Panc1 (cell line): ENCODE data around the gene NELFB.

ENCODE experiments used
- POLR2AphosphoS5 ChIP-seq: IDR thresholded peaks from 2 replicates; pipeline ENCODE4 v1.6.1; 2012; ENCODE audit warnings: mild to moderate bottlenecking, low read depth, low read length, moderate library complexity
- SIN3A ChIP-seq: IDR thresholded peaks from 2 replicates; pipeline ENCODE4 v1.6.1; 2012; ENCODE audit warnings: low read depth, mild to moderate bottlenecking, low read length, moderate library complexity, borderline replicate concordance; ENCODE audit not compliant: insufficient read depth
- TCF7L2 ChIP-seq: IDR thresholded peaks from 2 replicates; pipeline ENCODE4 v1.6.1; 2011; ENCODE audit warnings: mild to moderate bottlenecking, low read depth, low read length, inconsistent platforms
- TF ChIP-seq, protein P1 (sequence below): fragments of 450-650 bp; IDR thresholded peaks from 2 replicates; pipeline ENCODE4 v1.5.1; 2017; ENCODE audit warnings: mild to moderate bottlenecking
- TF ChIP-seq, protein P2 (sequence below), 2 experiments: IDR thresholded peaks; 2 replicates each; pipeline ENCODE4 v1.6.1; 2011 to 2012; ENCODE audit warnings: low read depth in 2 of 2, control low read depth in 1 of 2, low read length in 1 of 2, mild to moderate bottlenecking in 1 of 2, moderate library complexity in 1 of 2; ENCODE audit not compliant: insufficient read depth in 1 of 2

- TF ChIP-seq, protein P1, sequence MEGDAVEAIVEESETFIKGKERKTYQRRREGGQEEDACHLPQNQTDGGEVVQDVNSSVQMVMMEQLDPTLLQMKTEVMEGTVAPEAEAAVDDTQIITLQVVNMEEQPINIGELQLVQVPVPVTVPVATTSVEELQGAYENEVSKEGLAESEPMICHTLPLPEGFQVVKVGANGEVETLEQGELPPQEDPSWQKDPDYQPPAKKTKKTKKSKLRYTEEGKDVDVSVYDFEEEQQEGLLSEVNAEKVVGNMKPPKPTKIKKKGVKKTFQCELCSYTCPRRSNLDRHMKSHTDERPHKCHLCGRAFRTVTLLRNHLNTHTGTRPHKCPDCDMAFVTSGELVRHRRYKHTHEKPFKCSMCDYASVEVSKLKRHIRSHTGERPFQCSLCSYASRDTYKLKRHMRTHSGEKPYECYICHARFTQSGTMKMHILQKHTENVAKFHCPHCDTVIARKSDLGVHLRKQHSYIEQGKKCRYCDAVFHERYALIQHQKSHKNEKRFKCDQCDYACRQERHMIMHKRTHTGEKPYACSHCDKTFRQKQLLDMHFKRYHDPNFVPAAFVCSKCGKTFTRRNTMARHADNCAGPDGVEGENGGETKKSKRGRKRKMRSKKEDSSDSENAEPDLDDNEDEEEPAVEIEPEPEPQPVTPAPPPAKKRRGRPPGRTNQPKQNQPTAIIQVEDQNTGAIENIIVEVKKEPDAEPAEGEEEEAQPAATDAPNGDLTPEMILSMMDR: no peak
- no peak for TF ChIP-seq POLR2AphosphoS5
- TF ChIP-seq, protein P2, sequence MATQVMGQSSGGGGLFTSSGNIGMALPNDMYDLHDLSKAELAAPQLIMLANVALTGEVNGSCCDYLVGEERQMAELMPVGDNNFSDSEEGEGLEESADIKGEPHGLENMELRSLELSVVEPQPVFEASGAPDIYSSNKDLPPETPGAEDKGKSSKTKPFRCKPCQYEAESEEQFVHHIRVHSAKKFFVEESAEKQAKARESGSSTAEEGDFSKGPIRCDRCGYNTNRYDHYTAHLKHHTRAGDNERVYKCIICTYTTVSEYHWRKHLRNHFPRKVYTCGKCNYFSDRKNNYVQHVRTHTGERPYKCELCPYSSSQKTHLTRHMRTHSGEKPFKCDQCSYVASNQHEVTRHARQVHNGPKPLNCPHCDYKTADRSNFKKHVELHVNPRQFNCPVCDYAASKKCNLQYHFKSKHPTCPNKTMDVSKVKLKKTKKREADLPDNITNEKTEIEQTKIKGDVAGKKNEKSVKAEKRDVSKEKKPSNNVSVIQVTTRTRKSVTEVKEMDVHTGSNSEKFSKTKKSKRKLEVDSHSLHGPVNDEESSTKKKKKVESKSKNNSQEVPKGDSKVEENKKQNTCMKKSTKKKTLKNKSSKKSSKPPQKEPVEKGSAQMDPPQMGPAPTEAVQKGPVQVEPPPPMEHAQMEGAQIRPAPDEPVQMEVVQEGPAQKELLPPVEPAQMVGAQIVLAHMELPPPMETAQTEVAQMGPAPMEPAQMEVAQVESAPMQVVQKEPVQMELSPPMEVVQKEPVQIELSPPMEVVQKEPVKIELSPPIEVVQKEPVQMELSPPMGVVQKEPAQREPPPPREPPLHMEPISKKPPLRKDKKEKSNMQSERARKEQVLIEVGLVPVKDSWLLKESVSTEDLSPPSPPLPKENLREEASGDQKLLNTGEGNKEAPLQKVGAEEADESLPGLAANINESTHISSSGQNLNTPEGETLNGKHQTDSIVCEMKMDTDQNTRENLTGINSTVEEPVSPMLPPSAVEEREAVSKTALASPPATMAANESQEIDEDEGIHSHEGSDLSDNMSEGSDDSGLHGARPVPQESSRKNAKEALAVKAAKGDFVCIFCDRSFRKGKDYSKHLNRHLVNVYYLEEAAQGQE (IDR thresholded peaks at IDR 0.05; ENCODE audit: insufficient read depth in 1 of 2, low read depth in 2 of 2, low read length in 1 of 2): no peak
- TF ChIP-seq TCF7L2: no peak
- TF ChIP-seq SIN3A: no peak
Measured at GRCh38 chr9:137279741-137280473, 24.8 kb downstream of the NELFB start.
